ENCODE data around the gene VPS13D. TPM values are rescaled to one million over a fixed set of nuclear protein-coding genes. Genes with fewer than 3 reads are reported as not detected.
"Not testable (repeated sequence)": the region's sequence is repeated elsewhere in the genome, so short reads cannot be mapped to it uniquely, and the experiment has no call there.

Gene VPS13D
- total and polyA plus RNA-seq, 2 experiments from 2014 or later: 10.7 to 34.9 TPM

- Histone ChIP-seq H3K36me3 (ENCODE audit: insufficient read depth) (peaks cover 11% of the 10 kb centered on the region), H3K27ac (ENCODE audit: low read depth) (no peak overlapping the region), H4K20me1 (replicated peaks; ENCODE audit: insufficient read depth) (no peaks in the 10 kb centered on the region; the same call in none of the 2 replicates), H3K27me3 (ENCODE audit: insufficient read depth) (no peaks in the 10 kb centered on the region), H3K79me2 (replicated peaks; ENCODE audit: insufficient read depth) (no peaks in the 10 kb centered on the region), H2AFZ (no peak overlapping the region), H3K9me2 (ENCODE audit: insufficient read depth) (0 out of 2 replicates have a peak, but pooled peaks cover 4% of the 10 kb centered on the region), H3F3A (replicated peaks; ENCODE audit: low read depth) (no peaks in the 10 kb centered on the region), H3K4me2 (no peak overlapping the region), H3K4me1 (ENCODE audit: insufficient read depth) (no peaks in the 10 kb centered on the region), H3K4me3 (no peak overlapping the region)
- H3K36me3 Mint-ChIP-seq (ENCODE audit: low read depth): peaks cover 26% of the 10 kb centered on the region
- DNase-seq (ENCODE audit: low spot score) (no peak), ATAC-seq (no peak)
- H3K27me3 Mint-ChIP-seq (ENCODE audit: insufficient read depth, low read depth, poor library complexity): no peaks in the 10 kb centered on the region
- TF ChIP-seq CTCF (conservative IDR thresholded peaks at IDR 0.05; ENCODE audit: low read depth in 2 of 2): no peak
- TF ChIP-seq, protein P1, sequence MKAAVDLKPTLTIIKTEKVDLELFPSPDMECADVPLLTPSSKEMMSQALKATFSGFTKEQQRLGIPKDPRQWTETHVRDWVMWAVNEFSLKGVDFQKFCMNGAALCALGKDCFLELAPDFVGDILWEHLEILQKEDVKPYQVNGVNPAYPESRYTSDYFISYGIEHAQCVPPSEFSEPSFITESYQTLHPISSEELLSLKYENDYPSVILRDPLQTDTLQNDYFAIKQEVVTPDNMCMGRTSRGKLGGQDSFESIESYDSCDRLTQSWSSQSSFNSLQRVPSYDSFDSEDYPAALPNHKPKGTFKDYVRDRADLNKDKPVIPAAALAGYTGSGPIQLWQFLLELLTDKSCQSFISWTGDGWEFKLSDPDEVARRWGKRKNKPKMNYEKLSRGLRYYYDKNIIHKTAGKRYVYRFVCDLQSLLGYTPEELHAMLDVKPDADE (IDR thresholded peaks at IDR 0.05): no peak
- no peak for TF ChIP-seq CREB1 (CRISPR knock-in tag; IDR thresholded peaks at IDR 0.05; ENCODE audit: low read depth)
- no peak for TF ChIP-seq STAT1 (IDR thresholded peaks at IDR 0.05; ENCODE audit: unreplicated experiment)
- no peak for TF ChIP-seq NANOG (IDR thresholded peaks at IDR 0.05; ENCODE audit: borderline replicate concordance)
- no peak for TF ChIP-seq JUNB (IDR thresholded peaks at IDR 0.05; ENCODE audit: unreplicated experiment)
- TF ChIP-seq POLR2AphosphoS5 (IDR thresholded peaks at IDR 0.05; ENCODE audit: low read depth): no peak
- no peak for TF ChIP-seq ZNF331 (CRISPR knock-in tag; IDR thresholded peaks at IDR 0.05; ENCODE audit: low read depth)
- TF ChIP-seq EZH2 (IDR thresholded peaks at IDR 0.05; ENCODE audit: low read depth, unreplicated experiment): no peak
- peaks cover 21% of the 10 kb centered on the region for H3K9me3 Mint-ChIP-seq
- H3K4me1 Mint-ChIP-seq: peaks cover 8% of the 10 kb centered on the region; the same call in 2 of the 3 replicates
- H3K27ac Mint-ChIP-seq: no peak overlapping the region
- H3K4me3 Mint-ChIP-seq: no peak overlapping the region
Measured at GRCh38 chr1:12469990-12470389, 240.2 kb downstream of the VPS13D start.

- H3K27ac Mint-ChIP-seq; H3F3A ChIP-seq (replicated peaks; ENCODE audit: low read depth); H3K4me1 ChIP-seq (ENCODE audit: insufficient read depth); H3K4me1 Mint-ChIP-seq; DNase-seq (ENCODE audit: low spot score); H3K4me3 ChIP-seq; H3K27ac ChIP-seq (ENCODE audit: low read depth); H3K27me3 ChIP-seq (ENCODE audit: insufficient read depth); H3K27me3 Mint-ChIP-seq (ENCODE audit: insufficient read depth, low read depth, poor library complexity); H4K20me1 ChIP-seq (replicated peaks; ENCODE audit: insufficient read depth); H3K4me3 Mint-ChIP-seq; H3K9me2 ChIP-seq (ENCODE audit: insufficient read depth); H2AFZ ChIP-seq; H3K4me2 ChIP-seq; H3K79me2 ChIP-seq (replicated peaks; ENCODE audit: insufficient read depth); ATAC-seq: not testable (repeated sequence)
- H3K36me3 ChIP-seq (ENCODE audit: insufficient read depth): peaks cover 11% of the 10 kb centered on the region
- Mint-ChIP-seq H3K9me3 (peaks cover 21% of the 10 kb centered on the region), H3K36me3 (ENCODE audit: low read depth) (peaks cover 27% of the 10 kb centered on the region)
Measured at GRCh38 chr1:12470916-12471315, 241.1 kb downstream of the VPS13D start.

All from GM23338 (cell line).